AG09319 (cell line): ENCODE data around the gene POU6F1.

ENCODE experiments used
- DNase-seq: peaks from one replicate; pipeline ENCODE4 v3.0.0-alpha.2; 2010; ENCODE audit warnings: low read depth; ENCODE audit errors: extremely low read depth
- TF ChIP-seq, protein P1 (sequence below): IDR thresholded peaks from 2 replicates; pipeline ENCODE4 v1.5.1; 2011; ENCODE audit warnings: low read depth, mild to moderate bottlenecking, inconsistent platforms, low read length, moderate library complexity

Gene POU6F1

DNA sequence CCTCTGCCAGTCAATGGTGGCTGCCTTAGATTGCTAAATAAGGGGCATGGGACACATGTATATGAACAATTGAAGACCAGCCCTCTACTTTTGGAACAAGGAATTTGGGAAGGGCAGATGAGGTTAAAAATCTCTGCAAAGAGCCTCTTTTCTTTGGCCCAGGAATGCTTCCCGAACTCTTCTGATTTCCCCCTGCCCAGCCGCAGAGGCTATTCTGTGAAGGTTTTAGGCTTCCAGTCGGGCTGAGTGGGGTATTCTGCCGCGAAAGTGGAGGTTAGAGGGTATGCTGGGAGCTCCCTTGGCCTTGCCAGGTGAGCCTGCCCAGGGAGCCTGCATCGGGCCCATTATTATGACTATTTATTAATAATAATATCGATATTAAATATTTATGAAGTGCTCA is 1.2 kb downstream of the POU6F1 start:
- TF ChIP-seq, protein P1, sequence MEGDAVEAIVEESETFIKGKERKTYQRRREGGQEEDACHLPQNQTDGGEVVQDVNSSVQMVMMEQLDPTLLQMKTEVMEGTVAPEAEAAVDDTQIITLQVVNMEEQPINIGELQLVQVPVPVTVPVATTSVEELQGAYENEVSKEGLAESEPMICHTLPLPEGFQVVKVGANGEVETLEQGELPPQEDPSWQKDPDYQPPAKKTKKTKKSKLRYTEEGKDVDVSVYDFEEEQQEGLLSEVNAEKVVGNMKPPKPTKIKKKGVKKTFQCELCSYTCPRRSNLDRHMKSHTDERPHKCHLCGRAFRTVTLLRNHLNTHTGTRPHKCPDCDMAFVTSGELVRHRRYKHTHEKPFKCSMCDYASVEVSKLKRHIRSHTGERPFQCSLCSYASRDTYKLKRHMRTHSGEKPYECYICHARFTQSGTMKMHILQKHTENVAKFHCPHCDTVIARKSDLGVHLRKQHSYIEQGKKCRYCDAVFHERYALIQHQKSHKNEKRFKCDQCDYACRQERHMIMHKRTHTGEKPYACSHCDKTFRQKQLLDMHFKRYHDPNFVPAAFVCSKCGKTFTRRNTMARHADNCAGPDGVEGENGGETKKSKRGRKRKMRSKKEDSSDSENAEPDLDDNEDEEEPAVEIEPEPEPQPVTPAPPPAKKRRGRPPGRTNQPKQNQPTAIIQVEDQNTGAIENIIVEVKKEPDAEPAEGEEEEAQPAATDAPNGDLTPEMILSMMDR = no peak
- DNase-seq = no peak

DNA sequence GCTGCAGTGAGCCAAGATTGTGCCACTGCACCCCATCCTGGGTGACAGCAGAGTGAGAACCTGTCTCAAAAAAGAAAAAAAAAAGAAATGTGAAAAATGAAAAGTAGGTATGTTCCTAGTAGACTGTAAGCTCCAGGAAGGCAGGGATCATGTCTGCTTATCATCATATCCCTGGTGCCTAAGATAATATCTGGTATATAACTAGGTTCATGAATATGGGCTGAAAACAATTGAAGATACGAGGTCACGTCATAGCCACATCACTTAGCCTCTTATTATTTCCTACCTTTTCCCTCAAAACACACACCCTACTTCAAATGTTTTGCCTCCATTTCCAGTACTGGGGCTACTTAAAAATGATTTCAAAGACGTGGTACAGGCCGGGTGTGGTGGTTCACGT is 3.0 kb downstream of the POU6F1 start:
- TF ChIP-seq, protein P1 = no peak
- DNase-seq = no peak

DNA sequence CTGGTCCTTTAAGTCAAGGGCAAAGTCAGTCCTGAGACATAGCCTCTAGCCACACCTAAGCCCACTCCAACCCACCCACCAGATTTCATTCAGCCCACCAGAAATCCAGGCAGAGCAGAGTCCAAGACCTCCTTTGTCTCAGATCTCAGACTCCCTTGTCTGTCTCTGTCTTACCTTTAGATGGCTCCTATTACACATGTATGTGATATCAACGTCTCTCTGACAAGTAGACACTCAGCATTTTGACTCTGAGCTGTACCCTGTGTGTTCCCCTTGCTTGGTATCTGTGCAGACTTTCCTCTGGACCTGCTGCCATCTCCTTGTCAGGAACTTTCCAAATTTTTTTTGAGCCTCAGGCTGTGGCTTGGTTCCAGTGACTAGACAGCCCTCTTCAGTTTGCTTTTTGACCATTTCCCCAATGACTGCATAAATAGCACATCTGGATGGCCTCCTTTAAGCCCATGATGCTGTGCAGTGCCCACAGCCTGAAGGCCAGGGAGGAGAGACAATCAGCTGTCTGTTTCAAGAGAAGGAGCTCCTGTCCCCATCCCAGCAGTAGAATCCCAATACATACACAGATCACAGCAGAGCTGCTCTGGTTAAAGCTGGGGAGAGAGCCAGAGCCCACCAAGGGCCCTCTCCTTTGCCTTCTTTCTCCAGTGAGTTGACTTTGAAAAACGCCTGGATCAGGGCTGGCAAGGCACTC is 7.0 kb downstream of the POU6F1 start:
- TF ChIP-seq, protein P1 = no peak

DNA sequence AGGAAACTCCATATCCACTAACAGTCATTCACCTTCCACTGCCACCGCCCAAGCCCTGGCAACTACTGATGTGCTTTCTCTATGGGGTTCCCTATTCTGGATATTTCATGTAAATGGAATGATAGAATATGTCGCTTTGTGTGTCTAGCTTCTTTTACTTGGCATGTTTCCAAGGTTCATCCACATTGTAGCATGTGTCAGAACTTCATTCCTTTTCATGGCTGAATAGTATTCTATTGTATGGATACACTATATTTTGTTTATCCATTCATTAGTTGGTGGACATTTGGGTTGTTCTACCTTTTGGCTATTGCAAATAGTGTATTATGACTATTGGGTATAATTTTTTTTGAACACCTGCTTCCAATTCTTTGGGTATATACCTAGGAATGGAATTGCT is 8.6 kb downstream of the POU6F1 start:
- TF ChIP-seq, protein P1 = no peak
- DNase-seq = no peak

More for the DNA sequence above, 7.0 kb downstream of the POU6F1 start:
- no peak for DNase-seq

DNA sequence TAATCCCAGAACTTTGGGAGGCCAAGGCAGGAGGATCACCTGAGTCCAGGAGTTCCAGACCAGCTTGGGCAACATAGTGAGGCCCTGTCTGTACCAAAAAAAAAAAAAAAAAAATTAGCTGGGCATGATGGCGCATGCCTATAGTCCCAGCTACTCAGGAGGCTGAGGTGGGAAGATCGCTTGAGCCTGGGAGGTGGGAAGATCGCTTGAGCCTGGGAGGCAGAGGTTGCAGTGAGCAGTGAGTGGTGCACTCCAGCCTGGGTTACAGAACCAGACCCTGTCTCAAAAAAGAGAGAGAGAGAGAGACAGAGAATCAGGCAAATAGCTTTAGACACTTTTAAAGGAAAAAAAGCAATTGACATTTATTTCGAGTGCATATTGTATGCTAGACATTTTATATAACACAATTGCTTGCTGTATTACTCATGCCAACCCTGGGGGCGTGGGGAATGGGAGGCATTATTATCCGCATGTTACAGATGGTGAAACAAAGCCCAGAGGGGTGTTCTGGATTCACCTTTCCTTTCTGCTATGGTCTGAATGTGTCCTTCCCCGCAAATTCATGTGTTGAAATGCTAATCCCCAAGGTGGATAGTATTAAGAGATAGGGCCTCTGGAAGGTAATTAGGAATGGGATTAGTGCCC is 9.7 kb downstream of the POU6F1 start:
- TF ChIP-seq, protein P1 = no peak
- DNase-seq = no peak

DNA sequence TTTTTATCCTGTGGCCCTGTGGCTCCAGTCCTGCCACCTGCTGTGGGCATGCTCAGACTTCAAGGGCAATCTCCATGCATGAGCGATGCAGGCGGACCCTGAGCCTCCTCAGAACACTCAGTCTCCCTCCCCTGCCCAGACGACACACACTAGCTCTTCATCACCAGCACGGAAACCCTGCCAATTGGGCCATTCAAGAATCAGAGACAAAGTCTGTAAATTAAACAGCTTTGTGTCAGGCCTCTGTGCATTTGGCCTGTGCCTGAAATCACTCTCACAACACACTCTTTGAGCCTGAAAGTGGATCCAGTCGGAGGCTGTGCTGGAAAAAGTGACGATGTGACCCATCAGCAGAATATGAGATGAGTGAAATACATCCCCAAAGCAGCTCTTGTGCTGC is 12.5 kb downstream of the POU6F1 start:
- TF ChIP-seq, protein P1 = no peak

DNA sequence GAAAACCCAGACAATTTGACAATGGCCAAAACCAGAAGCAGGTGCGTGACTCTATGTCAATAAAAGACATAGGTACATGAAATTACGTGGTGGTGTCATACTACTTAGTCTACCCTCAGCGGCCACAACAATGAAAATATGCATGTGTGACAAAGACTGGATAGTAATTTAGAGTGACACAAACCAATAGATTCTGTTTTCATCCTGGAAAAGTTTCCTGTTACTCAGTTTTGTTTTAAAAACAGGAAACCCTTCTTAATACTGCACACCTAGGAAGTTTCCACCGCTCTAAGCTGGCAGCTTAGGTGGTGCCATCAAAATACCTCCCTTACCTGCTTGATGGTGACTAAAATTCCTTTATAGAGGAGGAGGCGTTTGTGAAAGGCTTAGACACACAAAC is 15.1 kb downstream of the POU6F1 start:
- DNase-seq = no peak

More for the DNA sequence above, 12.5 kb downstream of the POU6F1 start:
- no peak for DNase-seq

More for the DNA sequence above, 15.1 kb downstream of the POU6F1 start:
- TF ChIP-seq, protein P1 = no peak
